Caki2 (cell line): Measurements from ENCODE around the gene FBXO47. TPM values are rescaled to one million over a fixed set of nuclear protein-coding genes. Genes with fewer than 3 reads are reported as not detected.
A peak's percentile ranks its signal among the peaks of the same experiment; 100 is the strongest.

Experiments
- DNase-seq: peaks from one replicate; pipeline ENCODE4 v3.0.0-alpha.2; 2015; ENCODE audit warnings: low read depth
- in situ Hi-C: cut with HindIII; loops from 2 replicates; pipeline ENCODE4 v1.10.0; 2016; ENCODE audit warnings: low sequenced_read_pairs, low pct_unique_long_range_greater_than_20kb, mixed read lengths
- total RNA-seq: library from RNA; depleted of rRNA; stranded (reverse); fragments of >200 nt; shearing (Covaris generic); gene quantifications from 2 replicates; pipeline ENCODE4 v1.2.3, GENCODE V29; 2014; ENCODE audit warnings: low replicate concordance; rRNA removed

FBXO47 gene, protein sequence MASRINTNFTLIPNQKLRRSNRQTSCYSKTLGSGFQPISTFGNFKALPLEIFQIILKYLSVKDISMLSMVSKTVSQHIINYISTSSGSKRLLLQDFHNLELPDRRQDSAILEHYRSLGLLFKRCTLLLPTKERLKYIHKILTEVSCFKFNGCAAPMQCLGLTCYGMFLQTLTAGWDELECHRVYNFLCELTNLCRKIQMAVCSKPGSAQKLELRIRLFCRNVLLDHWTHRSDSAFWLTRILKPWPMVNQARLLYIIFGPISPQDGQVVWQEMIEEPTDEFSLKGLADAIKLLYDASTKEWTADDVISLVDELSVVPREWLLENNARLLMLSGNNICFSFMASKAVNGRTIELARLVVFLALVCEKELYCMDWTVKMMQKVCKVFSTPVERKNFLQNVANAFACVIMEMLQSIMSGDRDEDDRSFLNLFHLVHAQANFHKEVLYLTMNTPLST
- not detected in 2 replicates for total RNA-seq

DNA sequence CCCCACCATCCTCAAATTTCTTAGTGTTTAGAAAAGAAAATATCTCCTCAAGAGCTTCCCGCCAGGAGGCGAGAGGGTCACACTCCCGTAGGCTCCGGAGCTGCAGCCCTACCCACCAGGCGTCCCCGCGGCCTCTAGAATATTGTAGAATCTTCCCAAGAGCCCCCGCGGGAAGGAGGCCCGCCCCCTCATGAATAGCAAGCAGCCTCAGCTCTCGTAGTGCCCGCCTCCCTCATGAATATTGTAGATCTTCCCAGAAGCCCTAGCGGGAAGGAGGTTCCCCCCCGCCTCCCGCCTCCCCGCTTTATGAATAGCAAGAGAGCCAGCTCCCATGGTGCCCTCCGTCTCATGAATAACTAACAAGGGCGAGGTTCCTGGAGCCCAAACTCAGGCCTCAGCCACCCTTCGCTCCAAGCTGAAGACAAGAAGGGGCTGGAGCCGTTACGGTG, at the start of gene FBXO47:
TSS of gene FBXO47 (minus strand) at position 114 of the 449 bp plus-strand sequence. CDS start 4,378 bp downstream, outside the sequence.
- in situ Hi-C loops = no loop called here
- DNase-seq = peak; percentile 49

DNA sequence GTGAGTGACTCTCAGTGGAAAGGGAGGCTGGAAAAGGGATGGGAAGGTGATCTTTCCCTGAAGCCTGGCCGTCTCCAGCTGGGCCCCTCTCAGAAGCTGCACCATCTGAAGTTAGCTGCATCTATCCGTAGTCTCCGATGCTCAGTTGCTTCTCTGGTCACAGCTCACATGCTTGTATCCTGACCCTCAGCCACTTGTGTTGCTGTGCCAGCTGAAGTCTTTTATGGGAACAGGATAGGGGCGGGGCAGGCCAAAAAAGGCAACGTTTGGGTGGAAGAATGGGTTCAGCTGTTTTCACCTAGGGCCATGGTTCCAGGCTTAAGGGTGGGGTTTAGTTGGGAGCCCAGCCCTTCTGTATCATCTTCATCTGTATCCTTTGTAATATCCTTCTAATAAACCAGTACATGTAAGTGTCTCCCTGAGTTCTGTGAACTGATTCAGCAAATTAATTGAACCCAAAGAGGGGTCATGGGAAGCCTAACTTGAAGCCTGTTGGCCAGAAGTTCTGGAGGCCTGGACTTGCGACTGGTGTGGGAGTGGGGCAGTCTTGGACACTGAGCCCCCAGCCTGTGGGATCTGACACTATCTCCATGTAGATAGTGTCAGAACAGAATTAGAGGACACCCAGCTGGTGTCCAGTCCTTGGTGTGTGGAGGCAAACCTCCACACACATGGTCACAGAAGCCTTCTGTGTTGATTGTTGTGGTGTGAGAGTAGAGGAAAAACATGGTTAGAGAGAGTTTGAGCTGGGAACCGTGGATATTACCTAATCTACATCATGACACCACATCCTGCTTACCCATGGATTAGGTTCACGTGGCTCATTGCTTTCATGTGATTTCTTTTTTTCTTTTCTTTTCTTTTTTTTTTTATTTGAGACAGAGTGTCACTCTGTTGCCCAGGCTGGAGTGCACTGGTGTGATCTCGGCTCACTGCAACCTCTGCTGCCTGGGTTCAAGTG, 49.3 kb upstream of the FBXO47 start:
- no peak for DNase-seq
- in situ Hi-C loops = no loop called here

DNA sequence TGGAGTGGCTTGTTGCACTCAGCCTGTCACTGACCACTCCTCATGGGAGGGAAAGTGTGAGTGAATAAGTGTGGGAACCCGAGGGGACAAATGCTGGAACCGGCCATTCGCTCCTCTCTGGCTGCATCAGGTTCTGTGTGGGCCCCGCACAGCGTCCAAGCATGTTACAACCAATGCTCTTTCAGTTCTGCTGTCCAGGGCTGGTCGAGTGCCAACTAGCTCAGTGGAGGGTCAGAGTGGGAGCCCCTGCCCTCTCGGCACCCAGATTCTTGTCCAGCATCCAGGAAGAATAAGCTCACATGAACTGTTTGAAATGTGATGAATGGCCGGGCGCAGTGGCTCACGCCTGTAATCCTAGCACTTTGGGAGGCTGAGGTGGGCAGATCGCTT, 48.3 kb upstream of the FBXO47 start:
- no peak for DNase-seq
- in situ Hi-C loops = no loop called here

DNA sequence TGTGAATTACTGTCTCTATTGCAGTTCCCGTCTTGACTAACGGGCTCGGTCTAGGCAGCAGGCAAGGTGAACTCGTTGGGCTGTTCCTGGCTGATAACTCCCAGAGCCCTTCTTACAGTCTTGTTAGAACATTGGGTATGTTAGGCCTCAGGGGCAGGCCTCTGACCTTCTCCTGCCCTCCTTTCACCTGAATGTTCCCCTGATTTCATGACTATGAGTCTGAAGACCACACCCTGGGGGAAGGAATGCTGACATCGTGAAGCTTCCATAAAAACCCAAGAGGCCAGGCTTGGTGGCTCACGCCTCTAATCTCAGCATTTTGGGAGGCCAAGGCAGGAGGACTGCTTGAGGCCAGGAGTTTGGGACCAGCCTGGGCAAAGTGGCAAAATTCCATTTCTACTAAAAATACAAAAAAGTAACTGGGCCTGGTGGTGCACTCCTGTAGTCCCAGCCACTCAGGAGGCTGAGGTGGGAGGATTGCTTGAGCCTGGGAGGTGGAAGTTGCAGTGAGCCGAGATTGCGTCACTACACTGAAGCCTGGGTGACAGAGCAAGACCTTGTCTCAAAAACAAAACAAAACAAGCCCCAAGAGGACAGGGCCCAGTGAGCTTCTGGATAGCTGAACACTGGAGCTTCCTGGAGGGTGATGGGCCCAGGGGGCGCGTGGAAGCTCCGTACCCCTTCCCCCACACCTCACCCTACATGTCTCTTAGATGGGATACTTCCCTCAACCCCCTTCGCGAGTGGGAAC, 47.8 kb upstream of the FBXO47 start:
- no peak for DNase-seq

DNA sequence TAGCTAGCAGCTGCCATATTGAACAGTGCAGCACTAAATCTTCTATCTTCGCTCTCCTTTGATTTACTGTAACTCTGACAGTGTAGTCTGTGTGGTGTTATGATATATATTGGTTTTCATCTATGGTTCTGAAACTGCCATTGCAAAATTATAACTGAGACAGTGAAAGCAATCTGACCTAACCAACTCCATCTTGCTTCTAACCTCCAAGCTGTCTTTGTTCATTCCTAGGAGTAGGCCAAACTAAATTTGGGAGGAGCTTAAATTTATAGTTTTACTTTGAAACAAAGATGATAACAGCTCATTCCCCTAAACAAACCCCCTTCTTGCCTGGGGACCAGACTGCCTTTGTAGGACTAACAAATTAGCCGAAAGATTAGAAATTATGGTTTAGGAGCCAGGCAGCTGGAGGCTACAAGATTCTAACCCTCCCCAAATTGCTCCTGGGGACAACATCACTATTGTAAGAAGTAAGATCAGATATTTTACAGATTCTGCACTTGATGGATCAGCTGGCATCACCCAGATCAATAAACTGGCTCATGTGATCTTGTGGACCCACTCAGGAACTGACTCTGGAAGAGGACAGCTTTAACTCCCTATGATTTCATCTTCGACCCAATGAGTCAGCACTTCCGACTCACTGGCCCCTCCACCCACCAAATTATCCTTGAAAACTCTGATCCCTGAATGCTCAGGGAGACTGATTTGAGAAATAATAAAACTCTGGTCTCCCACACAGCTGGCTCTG, 47.0 kb upstream of the FBXO47 start:
- in situ Hi-C loops = no loop called here
- peak; percentile 12 for DNase-seq

More for the DNA sequence above, 47.8 kb upstream of the FBXO47 start:
- in situ Hi-C loops = no loop called here

DNA sequence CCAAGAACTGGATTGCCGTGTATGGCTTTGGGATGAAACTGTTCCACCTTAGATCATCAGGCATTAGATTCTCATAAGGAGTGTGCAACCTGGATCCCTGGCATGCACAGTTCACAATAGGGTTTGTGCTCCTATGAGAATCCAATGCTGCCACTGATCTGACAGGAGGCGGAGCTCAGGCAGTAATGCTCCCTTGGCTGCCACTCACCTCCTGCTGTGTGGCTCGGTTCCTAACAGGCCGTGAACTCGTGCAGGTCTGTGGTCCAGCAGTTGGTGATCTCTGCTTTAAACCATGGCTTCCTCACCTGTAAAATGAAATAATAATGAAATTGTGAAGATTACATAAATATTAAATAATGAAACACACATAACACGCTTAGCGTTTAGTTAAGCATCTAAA, 45.5 kb upstream of the FBXO47 start:
- DNase-seq = no peak
- in situ Hi-C loops = no loop called here

DNA sequence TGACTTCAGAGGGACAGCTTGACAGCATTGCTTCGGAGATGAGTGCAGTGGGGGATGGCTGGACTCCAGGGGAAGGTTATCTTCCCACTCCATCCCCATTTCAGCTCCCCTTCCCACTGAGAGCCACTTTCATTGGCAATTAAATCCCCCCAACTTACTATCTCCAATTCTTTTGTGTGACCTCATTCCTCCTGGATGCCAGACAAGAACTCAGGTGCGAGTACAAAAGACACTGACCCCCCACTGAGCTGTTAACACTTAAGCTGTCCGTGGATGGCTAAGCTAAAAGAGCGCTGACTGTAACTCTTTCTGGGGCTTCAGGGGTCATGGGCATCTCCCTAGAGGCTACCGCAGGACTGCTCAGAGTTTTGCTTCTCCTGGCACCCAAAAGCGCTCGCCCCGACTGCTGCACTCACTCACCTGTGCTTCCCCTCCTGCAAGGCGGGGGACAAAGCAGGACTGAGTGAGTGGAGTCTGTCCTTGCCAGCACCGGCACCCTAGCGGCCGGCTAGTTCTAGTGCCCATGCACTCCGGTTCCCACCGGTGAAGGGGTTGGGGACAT, 44.8 kb upstream of the FBXO47 start:
- in situ Hi-C loops = no loop called here
- no peak for DNase-seq

DNA sequence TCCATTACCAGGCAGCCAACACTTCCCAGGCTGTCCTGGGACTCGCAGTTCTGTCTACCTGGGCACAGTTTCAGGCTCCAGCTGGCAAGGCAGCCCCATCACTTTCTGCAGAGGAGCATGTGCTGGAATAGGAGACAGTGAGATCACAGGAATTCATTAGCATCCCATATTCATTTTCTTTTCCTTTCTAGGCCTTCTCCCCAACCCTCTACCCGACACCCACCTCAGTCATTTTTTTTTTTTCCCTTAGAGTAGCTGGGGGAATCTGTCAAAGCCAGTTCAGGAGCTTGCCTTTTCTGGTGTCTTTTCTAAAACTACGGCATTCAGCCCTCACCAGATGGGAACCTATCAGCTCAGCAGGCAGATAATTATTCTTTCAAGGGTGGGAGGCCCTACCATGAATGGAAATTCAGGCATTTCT, 42.4 kb upstream of the FBXO47 start:
- no peak for DNase-seq
- in situ Hi-C loops = no loop called here

DNA sequence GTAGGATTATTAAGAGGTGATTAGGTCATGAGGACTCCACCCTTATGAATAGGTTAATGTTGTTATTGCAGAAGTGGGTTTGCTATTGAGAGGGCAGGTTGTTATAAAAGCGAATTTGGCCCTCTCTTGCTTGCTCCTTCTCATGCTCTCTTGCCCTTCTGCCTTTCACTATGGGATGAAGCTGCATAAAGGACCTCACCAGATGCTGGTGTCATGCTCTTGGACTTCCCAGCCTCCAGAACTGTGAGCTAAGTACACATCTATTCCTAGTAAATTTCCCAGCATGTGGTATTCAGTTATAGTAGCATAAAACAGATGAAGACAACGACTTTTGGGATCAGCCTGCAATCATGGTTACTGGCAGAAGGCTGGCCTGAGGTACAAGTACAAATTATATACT, 41.4 kb upstream of the FBXO47 start:
- in situ Hi-C loops = no loop called here
- no peak for DNase-seq

DNA sequence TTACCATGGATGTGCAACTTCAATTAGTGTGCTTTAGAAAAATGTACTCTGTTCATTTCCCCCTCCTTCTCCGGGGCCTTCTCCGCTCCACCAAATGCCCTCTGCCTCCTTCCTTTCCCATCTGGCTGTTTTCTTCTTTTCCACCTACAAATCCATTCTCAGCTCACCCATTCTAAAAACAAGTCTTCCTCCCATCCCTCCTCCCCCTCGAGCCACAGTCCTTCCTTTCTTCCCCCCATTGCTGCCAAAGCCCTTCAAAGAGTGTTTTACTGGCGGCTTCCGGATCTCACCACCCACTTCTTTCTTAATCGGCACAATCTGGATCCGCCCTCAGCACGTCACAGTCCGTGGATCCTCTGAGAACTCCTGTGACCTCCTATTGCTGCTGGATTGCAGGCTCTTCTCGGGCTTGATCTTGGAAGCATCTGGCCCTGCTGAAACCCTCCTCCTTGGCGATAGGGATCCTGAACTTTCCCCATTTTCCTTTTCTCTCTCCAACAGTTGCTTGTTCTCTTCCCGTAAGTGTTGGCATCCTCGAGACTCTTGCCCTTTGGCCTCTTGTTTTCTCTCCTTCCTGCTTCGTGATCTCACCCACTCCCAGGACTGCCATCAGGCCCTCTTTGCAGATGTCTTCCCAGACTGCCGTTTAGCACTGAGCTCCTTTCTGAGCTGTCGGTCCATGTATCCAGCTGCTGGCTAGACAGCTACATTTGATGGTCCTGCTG, 36.0 kb upstream of the FBXO47 start:
- DNase-seq = no peak
- in situ Hi-C loops = no loop called here

DNA sequence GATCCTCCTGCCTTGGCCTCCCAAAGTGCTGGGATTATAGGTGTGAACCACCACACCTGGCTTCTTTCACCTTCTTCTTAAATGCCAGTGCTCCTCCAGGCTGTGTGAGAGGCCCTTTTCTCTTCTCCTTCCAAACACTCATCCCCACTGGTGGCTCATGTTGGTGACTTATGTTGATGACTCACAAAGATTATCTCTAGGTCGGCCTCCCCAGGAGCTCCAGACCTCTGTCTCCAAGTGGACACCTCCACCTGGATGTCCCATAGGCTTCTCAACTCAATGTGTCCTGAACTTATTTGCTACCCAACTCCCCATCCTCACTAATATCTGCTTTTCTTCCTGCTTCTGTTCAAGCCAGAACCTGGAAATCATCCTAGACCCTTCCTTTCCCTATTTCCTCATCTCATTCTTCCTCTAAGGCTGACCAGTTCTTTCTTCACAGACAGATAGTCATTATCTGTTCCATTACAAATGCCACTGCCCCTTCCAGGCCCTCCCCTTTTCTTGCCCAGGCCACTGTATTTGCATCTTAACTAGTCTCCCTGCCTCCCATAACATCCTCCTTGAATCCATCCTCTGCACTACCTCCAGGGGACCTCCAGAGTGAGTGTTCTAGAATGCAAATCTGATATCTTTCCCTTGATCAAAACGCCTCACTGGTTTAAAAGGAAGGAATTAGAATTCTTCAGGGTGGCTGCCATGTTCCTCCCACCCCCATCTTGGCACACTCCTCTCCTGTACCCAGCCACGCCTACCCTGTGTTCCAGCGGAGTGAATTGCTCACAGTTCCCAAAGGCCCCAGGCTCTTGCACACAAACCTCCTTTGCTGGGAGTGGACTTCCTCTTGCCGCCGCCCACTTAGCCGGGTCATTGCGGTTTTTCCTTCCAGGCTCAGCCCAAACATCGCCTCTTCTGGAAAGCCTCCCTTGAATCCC, 34.8 kb upstream of the FBXO47 start:
- peak; percentile 25 for DNase-seq
- in situ Hi-C loops = no loop called here

DNA sequence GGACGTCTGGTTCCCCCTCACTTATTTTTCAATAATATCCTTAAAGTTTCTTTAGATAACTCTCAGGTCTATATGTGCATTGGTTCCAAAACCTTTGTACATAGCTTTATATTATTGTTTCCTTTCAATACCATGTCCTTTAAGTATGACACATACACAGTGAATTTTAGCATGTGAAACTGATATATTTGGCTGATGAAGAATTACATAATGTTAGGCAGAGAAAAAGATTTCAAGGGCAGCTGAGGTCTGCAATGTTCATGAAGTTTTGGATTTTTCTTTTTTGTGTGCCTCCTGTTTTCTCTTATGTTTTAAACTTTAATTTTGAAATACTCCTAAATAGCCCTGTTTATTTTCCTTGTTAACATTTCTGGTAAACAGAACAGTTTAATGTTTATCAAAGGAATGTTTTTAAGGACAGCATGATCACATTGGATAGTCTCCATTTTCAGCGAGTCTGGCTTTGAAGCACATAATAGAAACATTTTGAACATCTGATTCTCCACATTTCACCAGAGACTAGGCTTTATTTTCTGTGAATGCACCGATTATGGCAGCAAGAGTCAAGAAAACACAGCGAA, 32.9 kb upstream of the FBXO47 start:
- DNase-seq = no peak
- in situ Hi-C loops = no loop called here

DNA sequence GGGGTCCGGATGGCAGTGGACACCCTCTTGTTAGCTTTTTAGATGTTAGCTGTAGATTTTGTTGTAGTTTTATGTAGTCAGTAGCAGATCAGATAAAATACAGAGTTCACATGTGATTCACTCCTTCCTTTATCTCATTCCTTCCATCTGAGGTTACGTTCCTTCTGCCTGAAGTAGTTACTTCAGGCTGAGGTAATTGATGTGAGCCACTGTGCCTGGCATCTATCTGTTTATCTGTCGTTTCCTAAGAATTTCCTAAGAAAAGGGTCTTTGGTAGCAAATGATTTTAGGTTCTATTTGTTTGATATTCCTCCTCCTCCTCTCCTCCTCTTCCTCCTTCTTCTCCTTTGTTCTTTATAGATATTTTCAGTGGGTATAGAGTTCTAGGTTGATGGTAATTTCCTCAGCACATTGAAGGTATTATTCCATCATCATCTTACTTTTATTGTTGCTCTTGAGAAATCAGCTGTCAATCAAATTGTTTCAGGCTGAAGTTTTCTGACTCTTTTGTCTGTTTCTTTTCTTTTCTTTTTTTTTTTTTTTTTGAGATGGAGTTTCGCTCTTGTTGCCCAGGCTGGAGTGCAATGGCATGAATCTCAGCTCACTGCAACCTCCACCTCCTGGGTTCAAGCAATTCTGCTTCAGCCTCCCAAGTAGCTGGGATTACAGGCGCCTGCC, 29.6 kb upstream of the FBXO47 start:
- in situ Hi-C loops = no loop called here
- no peak for DNase-seq

DNA sequence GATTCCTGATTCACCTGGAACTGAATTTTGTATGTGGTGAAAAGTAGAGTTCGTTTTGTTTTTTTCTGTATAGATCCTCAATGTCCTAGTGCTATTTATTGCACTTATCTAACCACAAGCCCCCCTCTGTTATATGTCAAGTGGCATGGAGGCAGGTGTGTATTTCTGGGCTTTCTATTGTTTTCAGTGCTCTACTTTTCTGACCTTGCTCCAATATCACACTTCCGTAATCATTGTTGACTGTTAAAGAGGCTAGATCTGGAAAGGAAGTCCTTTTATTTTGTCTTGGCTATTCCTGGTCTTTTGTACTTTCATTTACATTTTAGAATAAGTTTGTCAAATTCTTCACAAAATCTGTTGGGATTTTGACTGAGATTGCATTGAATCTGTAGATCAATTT, 26.8 kb upstream of the FBXO47 start:
- no peak for DNase-seq
- in situ Hi-C loops = no loop called here

DNA sequence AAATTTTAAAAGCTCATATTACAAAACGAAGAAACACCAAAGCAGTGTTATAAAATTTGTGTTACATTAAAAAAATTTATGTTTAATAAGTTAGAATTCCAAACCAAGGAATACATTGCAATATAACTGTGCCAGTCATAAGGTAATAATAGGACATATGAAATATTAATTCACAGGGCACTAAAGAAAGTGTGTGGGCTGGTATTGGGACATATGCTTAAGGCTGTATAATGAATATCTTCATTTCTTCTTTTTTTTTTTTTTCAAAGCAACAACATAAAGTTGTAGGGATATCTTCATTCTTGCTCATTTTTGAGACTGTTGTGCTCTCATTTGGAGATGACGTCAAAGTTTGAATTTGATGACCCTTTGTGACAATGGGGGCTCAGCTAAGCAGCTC, 17.5 kb upstream of the FBXO47 start:
- no peak for DNase-seq
- in situ Hi-C loops = no loop called here
